GM18951 (cell line): ENCODE results near the gene CACNB2.

Source experiments
- POLR2A ChIP-seq: IDR thresholded peaks from 4 replicates; pipeline ENCODE4 v1.6.1; 2011; ENCODE audit warnings: mild to moderate bottlenecking; ENCODE audit not compliant: insufficient read length, insufficient read depth; ENCODE audit errors: extremely low read depth
- in situ Hi-C: fragments of 300-500 bp; cut with MboI; formaldehyde crosslinking; loops from one replicate; pipeline ENCODE4 v1.12.0; 2022; ENCODE audit warnings: low sequenced_read_pairs, mixed read lengths, inconsistent platforms; ENCODE audit not compliant: unreplicated experiment

Gene CACNB2

GRCh38 chr10:18140149-18140956 lies at the start of gene CACNB2:
Gene CACNB2 (plus strand): TSS chr10:18140424.
- in situ Hi-C loops, result no loop called here
- no peak for TF ChIP-seq POLR2A

- TF ChIP-seq POLR2A, result no peak
- in situ Hi-C loops, result no loop called here
Measured at GRCh38 chr10:18094332-18094731, 45.9 kb upstream of the CACNB2 start.

GRCh38 chr10:18094793-18095192 lies 45.4 kb upstream of the CACNB2 start:
- in situ Hi-C loops, result no loop called here
- no peak for TF ChIP-seq POLR2A

GRCh38 chr10:18097524-18097923 lies 42.7 kb upstream of the CACNB2 start:
- TF ChIP-seq POLR2A, result no peak

GRCh38 chr10:18098201-18098600 lies 42.0 kb upstream of the CACNB2 start:
- no peak for TF ChIP-seq POLR2A
- in situ Hi-C loops, result no loop called here

More at GRCh38 chr10:18097524-18097923, 42.7 kb upstream of the CACNB2 start:
- in situ Hi-C loops, result no loop called here

GRCh38 chr10:18099415-18099814 lies 40.8 kb upstream of the CACNB2 start:
- no peak for TF ChIP-seq POLR2A
- in situ Hi-C loops, result no loop called here

GRCh38 chr10:18100669-18101068 lies 39.6 kb upstream of the CACNB2 start:
- in situ Hi-C loops, result loop anchor here (25.0 kb wide), 1 partner anchor 488 kb away; the partner anchor contains the start of gene HACD1
- no peak for TF ChIP-seq POLR2A

- in situ Hi-C loops, result loop anchor here (25.0 kb wide), 1 partner anchor 490 kb away; the partner anchor contains the start of gene HACD1
- no peak for TF ChIP-seq POLR2A
Measured at GRCh38 chr10:18102404-18102803, 37.8 kb upstream of the CACNB2 start.

GRCh38 chr10:18104223-18104872 lies 35.9 kb upstream of the CACNB2 start:
- TF ChIP-seq POLR2A, result no peak
- in situ Hi-C loops, result loop anchor here (25.0 kb wide), 1 partner anchor 492 kb away; the partner anchor contains the start of gene HACD1

- in situ Hi-C loops, result loop anchor here (25.0 kb wide), 1 partner anchor 497 kb away; the partner anchor contains the start of gene HACD1
- no peak for TF ChIP-seq POLR2A
Measured at GRCh38 chr10:18109341-18109870, 30.8 kb upstream of the CACNB2 start.

GRCh38 chr10:18113881-18114280 lies 26.3 kb upstream of the CACNB2 start:
- TF ChIP-seq POLR2A, result no peak
- in situ Hi-C loops, result loop anchor here (25.0 kb wide), 1 partner anchor 502 kb away; the partner anchor contains the start of gene HACD1

GRCh38 chr10:18117276-18117675 lies 22.9 kb upstream of the CACNB2 start:
- in situ Hi-C loops, result loop anchor here (25.0 kb wide), 1 partner anchor 505 kb away; the partner anchor contains the start of gene HACD1
- TF ChIP-seq POLR2A, result no peak

GRCh38 chr10:18122753-18123152 lies 17.5 kb upstream of the CACNB2 start:
- in situ Hi-C loops, result loop anchor here (25.0 kb wide), 1 partner anchor 510 kb away; the partner anchor contains the start of gene HACD1

More at GRCh38 chr10:18122753-18123152, 17.5 kb upstream of the CACNB2 start:
- no peak for TF ChIP-seq POLR2A
